CD4-positive, alpha-beta T cell (primary cell): ENCODE measurements around the gene CAPN9. TPM values are rescaled to one million over a fixed set of nuclear protein-coding genes. Genes with fewer than 3 reads are reported as not detected.

ENCODE experiments used
- ATAC-seq: fragments of 200-7000 bp; cut with Tn5 transposase; one replicate; pipeline ENCODE4 v1.10.0; 2022; ENCODE audit warnings: mild to moderate bottlenecking; ENCODE audit not compliant: poor library complexity
- CTCF ChIA-PET: fragments of 350-600 bp; sonication (Branson Sonifier 250); formaldehyde crosslinking; loops from one replicate; lab custom pipeline; 2021; ENCODE audit warnings: antibody characterized with exemption, inconsistent platforms; lab: Charles Lee
- POLR2A ChIA-PET: fragments of 350-600 bp; sonication (Branson Sonifier 250); formaldehyde crosslinking; loops from one replicate; lab custom pipeline; 2021; ENCODE audit warnings: antibody characterized with exemption, inconsistent platforms; lab: Charles Lee
- DNase-seq, 14 experiments: peaks; one replicate each; pipeline ENCODE4 v3.0.0-alpha.2; 2013 to 2020; ENCODE audit warnings: mixed read lengths in 2 of 14
- H3K27ac ChIP-seq, 2 donors: one replicate each; pipeline versions ENCODE4 v1.5.1 to v1.7.0; 2013; ENCODE audit warnings: low read length in 2 of 2, low read depth in 1 of 2, mild to moderate bottlenecking in 1 of 2
- H3K27me3 ChIP-seq, 2 experiments: 1 replicate in 1 of 2; 2 replicates in 1 of 2; pipeline versions ENCODE4 v1.6.1 to v1.7.0; 2013; ENCODE audit warnings: low read length in 2 of 2, control low read depth in 1 of 2, mild to moderate bottlenecking in 1 of 2, moderate library complexity in 1 of 2; ENCODE audit not compliant: insufficient read depth in 2 of 2, control insufficient read depth in 1 of 2
- H3K36me3 ChIP-seq: one replicate; pipeline ENCODE4 v1.6.1; 2013; ENCODE audit warnings: low read length, control low read depth; ENCODE audit not compliant: insufficient read depth
- H3K4me1 ChIP-seq: one replicate; pipeline ENCODE4 v1.6.1; 2013; ENCODE audit warnings: low read length, control low read depth; ENCODE audit not compliant: insufficient read depth
- H3K4me3 ChIP-seq: one replicate; pipeline ENCODE4 v1.5.1; 2013; ENCODE audit warnings: mild to moderate bottlenecking, low read length, moderate library complexity
- H3K9me3 ChIP-seq, 2 experiments: 1 replicate in 1 of 2; 2 replicates in 1 of 2; pipeline versions ENCODE4 v1.6.1 to v1.7.0; 2013; ENCODE audit warnings: low read length in 2 of 2, mild to moderate bottlenecking in 2 of 2, control low read depth in 1 of 2, moderate library complexity in 1 of 2; ENCODE audit not compliant: control insufficient read depth in 1 of 2, insufficient read depth in 1 of 2
- H3K27ac Mint-ChIP-seq: one replicate; pipeline ENCODE4 v1.8.0; 2020; ENCODE audit warnings: mixed read lengths
- H3K27me3 Mint-ChIP-seq: one replicate; pipeline ENCODE4 v1.8.0; 2021; ENCODE audit warnings: mixed read lengths
- H3K36me3 Mint-ChIP-seq: one replicate; pipeline ENCODE4 v1.8.0; 2021; ENCODE audit warnings: low read depth, mixed read lengths
- H3K4me1 Mint-ChIP-seq: one replicate; pipeline ENCODE4 v1.8.0; 2021; ENCODE audit warnings: low read depth, mixed read lengths
- H3K4me3 Mint-ChIP-seq: one replicate; pipeline ENCODE4 v1.8.0; 2020; ENCODE audit warnings: mild to moderate bottlenecking, mixed read lengths
- H3K9me3 Mint-ChIP-seq: one replicate; pipeline ENCODE4 v1.8.0; 2020; ENCODE audit warnings: mixed read lengths
- CTCF ChIP-seq: fragments of 200-600 bp; IDR thresholded peaks from one replicate; pipeline ENCODE4 v1.8.0; 2022; ENCODE audit warnings: antibody characterized with exemption, mild to moderate bottlenecking
- intact Hi-C, 2 experiments: fragments of 100-400 bp; cut with DNase I in 1 of 2; cut with micrococcal nuclease in 1 of 2; formaldehyde crosslinking; loops; one replicate each; pipeline versions ENCODE4 v1.15.1 to v1.9.0; 2023 to 2025; cut with DNase I, micrococcal nuclease
- total RNA-seq, 174 experiments: library from RNA in 2 of 174; stranded (reverse) in 2 of 174; gene quantifications; one replicate each; pipeline ENCODE4 v1.2.3 and lab custom pipeline; 2021 to 2026

The CAPN9 gene
- total RNA-seq, 2 experiments from 2014 or later, result not detected

- Mint-ChIP-seq H3K4me1 (no peaks in the 10 kb centered on the region), H3K9me3 (no peaks in the 10 kb centered on the region), H3K27me3 (peaks cover 38% of the 10 kb centered on the region), H3K4me3 (no peak overlapping the region), H3K36me3 (no peaks in the 10 kb centered on the region), H3K27ac (no peak overlapping the region)
- no peaks in the 10 kb centered on the region for H3K4me1 ChIP-seq
- H3K4me3 ChIP-seq, result no peak overlapping the region
- DNase-seq (no peak), ATAC-seq (no peak)
- ChIA-PET CTCF (no interaction called here), POLR2A (no interaction called here)
- peaks cover 5 to 8% of the 10 kb centered on the region in 2 experiments for H3K27me3 ChIP-seq
- no peak for TF ChIP-seq CTCF
- no peaks in the 10 kb centered on the region for H3K36me3 ChIP-seq
- H3K9me3 ChIP-seq, result no peaks in the 10 kb centered on the region
- intact Hi-C loops, result loop anchor here in 1 of 2 experiments (5.0 kb wide), 1 partner anchor 414 kb away; no protein-coding TSS in a partner anchor
- no peak overlapping the region for H3K27ac ChIP-seq
Measured at GRCh38 chr1:230798491-230798890, 51.3 kb downstream of the CAPN9 start.

DNA sequence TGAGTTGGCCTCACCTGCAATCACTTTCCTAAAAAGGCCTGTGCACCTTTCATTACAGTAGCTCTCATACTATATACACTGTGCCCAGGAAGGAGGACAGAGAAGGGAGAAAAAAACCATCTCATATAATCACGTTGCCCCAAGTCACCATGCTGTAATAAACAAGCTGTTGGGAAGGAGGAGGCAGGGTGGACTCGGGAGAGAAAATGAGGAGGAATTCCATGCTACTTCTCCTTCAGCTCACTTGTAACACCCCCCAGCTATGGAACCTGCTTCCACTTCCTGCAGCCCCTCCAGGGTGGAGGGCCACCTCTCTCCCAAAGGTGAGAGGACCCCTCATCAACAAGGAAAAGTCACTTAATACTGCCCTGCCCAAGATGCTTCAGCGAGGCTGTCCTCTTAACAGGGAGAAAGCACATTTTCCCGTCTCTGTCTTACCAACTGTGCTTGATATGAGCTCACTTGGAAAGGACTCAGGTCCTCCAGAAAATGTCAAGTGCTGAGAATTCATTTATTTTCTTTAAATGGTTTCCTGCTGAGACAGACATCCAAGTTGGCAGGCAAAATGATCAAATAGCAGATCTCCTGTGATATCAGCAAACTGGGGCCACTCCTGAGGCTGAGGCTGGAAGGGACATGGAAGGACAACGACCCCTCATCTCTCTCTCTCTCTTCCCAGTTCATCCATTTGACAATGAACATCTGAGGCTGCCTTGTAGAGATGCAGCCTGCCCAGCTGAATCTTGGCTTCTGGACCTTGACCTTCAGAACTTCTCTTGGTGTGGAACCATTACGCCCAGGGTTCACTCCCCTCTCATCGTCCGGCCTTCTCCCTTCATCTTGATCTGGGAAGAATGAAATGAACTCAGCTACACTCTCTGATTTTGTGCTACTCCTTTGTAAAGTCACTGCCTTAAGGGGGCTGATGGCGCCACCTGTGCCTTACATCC is 54.0 kb downstream of the CAPN9 start:
- Mint-ChIP-seq H3K36me3 (no peaks in the 10 kb centered on the region), H3K9me3 (no peaks in the 10 kb centered on the region), H3K4me3 (no peak overlapping the region), H3K4me1 (no peaks in the 10 kb centered on the region), H3K27ac (no peak overlapping the region), H3K27me3 (peaks cover 37% of the 10 kb centered on the region)
- CTCF ChIA-PET, result no interaction called here
- POLR2A ChIA-PET, result no interaction called here
- H3K9me3 ChIP-seq, result no peaks in the 10 kb centered on the region
- H3K36me3 ChIP-seq, result no peaks in the 10 kb centered on the region
- H3K27ac ChIP-seq, result no peak overlapping the region
- intact Hi-C loops, result loop anchor here in 1 of 2 experiments (10.0 kb wide), 1 partner anchor 304 kb away; no protein-coding TSS in a partner anchor
- ATAC-seq (no peak), DNase-seq (no peak)
- no peaks in the 10 kb centered on the region for H3K4me1 ChIP-seq
- no peak overlapping the region for H3K4me3 ChIP-seq
- TF ChIP-seq CTCF, result no peak
- peaks cover 0 to 5% of the 10 kb centered on the region in 2 experiments for H3K27me3 ChIP-seq

GRCh38 chr1:230804396-230804795 is 57.2 kb downstream of the CAPN9 start:
- no peak for DNase-seq
- Histone ChIP-seq H3K4me1 (no peaks in the 10 kb centered on the region), H3K27me3 (peaks cover 0 to 5% of the 10 kb centered on the region in 2 experiments), H3K27ac (no peak overlapping the region), H3K9me3 (no peaks in the 10 kb centered on the region), H3K36me3 (no peaks in the 10 kb centered on the region), H3K4me3 (no peak overlapping the region)
- CTCF ChIA-PET, result no interaction called here
- intact Hi-C loops, result loop anchor here in 1 of 2 experiments (10.0 kb wide), 1 partner anchor 300 kb away; no protein-coding TSS in a partner anchor
- H3K36me3 Mint-ChIP-seq, result no peaks in the 10 kb centered on the region
- no peak for ATAC-seq
- no peaks in the 10 kb centered on the region for H3K4me1 Mint-ChIP-seq
- no peak for TF ChIP-seq CTCF
- H3K4me3 Mint-ChIP-seq, result no peak overlapping the region
- peaks cover 2% of the 10 kb centered on the region for H3K9me3 Mint-ChIP-seq
- peaks cover 17% of the 10 kb centered on the region for H3K27me3 Mint-ChIP-seq
- no peak overlapping the region for H3K27ac Mint-ChIP-seq
- POLR2A ChIA-PET, result no interaction called here
